ENCODE results near the gene ACLY. TPM values are rescaled to one million over a fixed set of nuclear protein-coding genes. Genes with fewer than 3 reads are reported as not detected.

The ACLY gene
- total RNA-seq, 2 donors from 2014 or later: 76.3 to 81.5 TPM

- Histone ChIP-seq H3K9me3 (no peaks in the 10 kb centered on the region), H3K27me3 (replicated peaks; ENCODE audit: insufficient read depth) (no peaks in the 10 kb centered on the region), H3K4me1 (ENCODE audit: control insufficient read depth in 1 of 2, low read depth in 2 of 2) (no peaks in the 10 kb centered on the region), H3K4me3 (no peak overlapping the region), H3K27ac (no peak overlapping the region), H3K36me3 (peaks cover 66% of the 10 kb centered on the region)
- DNase-seq (ENCODE audit: low spot score) (no peak), ATAC-seq (ENCODE audit: insufficient number of reproducible peaks, low FRiP score, low read depth) (no peak)
- TF ChIP-seq CTCF (IDR thresholded peaks at IDR 0.05): no peak
Measured at GRCh38 chr17:41904242-41904841, 14.4 kb downstream of the ACLY start.

GRCh38 chr17:41901646-41902045, 17.1 kb downstream of the ACLY start:
- Histone ChIP-seq H3K4me1 (ENCODE audit: control insufficient read depth in 1 of 2, low read depth in 2 of 2) (no peaks in the 10 kb centered on the region), H3K4me3 (no peak overlapping the region), H3K27me3 (replicated peaks; ENCODE audit: insufficient read depth) (no peaks in the 10 kb centered on the region), H3K27ac (no peak overlapping the region), H3K36me3 (peaks cover 71% of the 10 kb centered on the region), H3K9me3 (no peaks in the 10 kb centered on the region)
- DNase-seq (ENCODE audit: low spot score): no peak
- TF ChIP-seq CTCF (IDR thresholded peaks at IDR 0.05): no peak
- ATAC-seq (ENCODE audit: insufficient number of reproducible peaks, low FRiP score, low read depth): no peak

- peaks cover 63% of the 10 kb centered on the region for H3K36me3 ChIP-seq
- no peaks in the 10 kb centered on the region for H3K9me3 ChIP-seq
- no peak overlapping the region for H3K4me3 ChIP-seq
- no peak for TF ChIP-seq CTCF (IDR thresholded peaks at IDR 0.05)
- ATAC-seq (ENCODE audit: insufficient number of reproducible peaks, low FRiP score, low read depth) (no peak), DNase-seq (ENCODE audit: low spot score) (no peak)
- H3K27ac ChIP-seq: no peak overlapping the region
- H3K27me3 ChIP-seq (replicated peaks; ENCODE audit: insufficient read depth): no peaks in the 10 kb centered on the region
- peaks cover 0 to 13% of the 10 kb centered on the region in 2 donors for H3K4me1 ChIP-seq (ENCODE audit: control insufficient read depth in 1 of 2, low read depth in 2 of 2)
Measured at GRCh38 chr17:41896726-41897125, 22.0 kb downstream of the ACLY start.

- H3K36me3 ChIP-seq: peaks cover 62% of the 10 kb centered on the region
- peak overlapping the region in 1 of 2 donors; percentile 30 for H3K27ac ChIP-seq
- peaks cover 0 to 13% of the 10 kb centered on the region in 2 donors for H3K4me1 ChIP-seq (ENCODE audit: control insufficient read depth in 1 of 2, low read depth in 2 of 2)
- ATAC-seq (ENCODE audit: insufficient number of reproducible peaks, low FRiP score, low read depth): no peak
- no peak for DNase-seq (ENCODE audit: low spot score)
- no peaks in the 10 kb centered on the region for H3K27me3 ChIP-seq (replicated peaks; ENCODE audit: insufficient read depth)
- TF ChIP-seq CTCF (IDR thresholded peaks at IDR 0.05): no peak
- no peak overlapping the region for H3K4me3 ChIP-seq
- H3K9me3 ChIP-seq: no peaks in the 10 kb centered on the region
Measured at GRCh38 chr17:41895617-41896016, 23.1 kb downstream of the ACLY start.

GRCh38 chr17:41894791-41895331, 23.9 kb downstream of the ACLY start:
- peaks cover 67% of the 10 kb centered on the region for H3K36me3 ChIP-seq
- peak overlapping the region in 1 of 2 donors; percentile 30 for H3K27ac ChIP-seq
- no peak for TF ChIP-seq CTCF (IDR thresholded peaks at IDR 0.05)
- ATAC-seq (ENCODE audit: insufficient number of reproducible peaks, low FRiP score, low read depth) (no peak), DNase-seq (ENCODE audit: low spot score) (no peak)
- H3K4me1 ChIP-seq (ENCODE audit: control insufficient read depth in 1 of 2, low read depth in 2 of 2): peaks cover 0 to 13% of the 10 kb centered on the region in 2 donors
- no peaks in the 10 kb centered on the region for H3K9me3 ChIP-seq
- H3K4me3 ChIP-seq: no peak overlapping the region
- H3K27me3 ChIP-seq (replicated peaks; ENCODE audit: insufficient read depth): no peaks in the 10 kb centered on the region

All from thoracic aorta (tissue), 2 donors.